GM20000 (cell line): Measurements from ENCODE around the gene PCCA.
"Not testable (repeated sequence)": the region's sequence is repeated elsewhere in the genome, so short reads cannot be mapped to it uniquely, and the experiment has no call there.

Experiments
- DNase-seq: peaks from one replicate; pipeline ENCODE4 v3.0.0; 2012; ENCODE audit warnings: low spot score
- TF ChIP-seq, protein P1 (sequence below): IDR thresholded peaks from 2 replicates; pipeline ENCODE4 v1.5.1; 2012; ENCODE audit warnings: mild to moderate bottlenecking, control low read depth; ENCODE audit errors: extremely low read depth, missing control alignments

The PCCA gene

DNA sequence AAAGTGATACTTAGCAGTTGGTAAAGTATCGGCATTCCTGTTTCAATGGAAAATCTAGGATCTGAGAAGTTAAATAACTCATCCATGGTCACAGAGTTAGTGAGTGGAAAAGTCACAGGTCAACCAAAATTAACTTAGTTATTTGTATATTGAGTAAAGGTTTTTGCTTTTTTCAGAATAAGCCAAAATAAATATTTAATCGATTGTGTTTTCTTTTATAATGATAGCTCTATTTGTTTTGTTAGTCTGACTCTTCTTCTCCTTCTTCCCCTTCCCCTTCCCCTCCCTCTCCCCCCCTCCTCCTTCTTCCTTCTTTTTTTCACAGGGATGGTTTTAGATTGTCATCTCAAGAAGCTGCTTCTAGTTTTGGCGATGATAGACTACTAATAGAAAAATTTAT lies 173.5 kb downstream of the PCCA start:
- DNase-seq = no peak
- TF ChIP-seq, protein P1, sequence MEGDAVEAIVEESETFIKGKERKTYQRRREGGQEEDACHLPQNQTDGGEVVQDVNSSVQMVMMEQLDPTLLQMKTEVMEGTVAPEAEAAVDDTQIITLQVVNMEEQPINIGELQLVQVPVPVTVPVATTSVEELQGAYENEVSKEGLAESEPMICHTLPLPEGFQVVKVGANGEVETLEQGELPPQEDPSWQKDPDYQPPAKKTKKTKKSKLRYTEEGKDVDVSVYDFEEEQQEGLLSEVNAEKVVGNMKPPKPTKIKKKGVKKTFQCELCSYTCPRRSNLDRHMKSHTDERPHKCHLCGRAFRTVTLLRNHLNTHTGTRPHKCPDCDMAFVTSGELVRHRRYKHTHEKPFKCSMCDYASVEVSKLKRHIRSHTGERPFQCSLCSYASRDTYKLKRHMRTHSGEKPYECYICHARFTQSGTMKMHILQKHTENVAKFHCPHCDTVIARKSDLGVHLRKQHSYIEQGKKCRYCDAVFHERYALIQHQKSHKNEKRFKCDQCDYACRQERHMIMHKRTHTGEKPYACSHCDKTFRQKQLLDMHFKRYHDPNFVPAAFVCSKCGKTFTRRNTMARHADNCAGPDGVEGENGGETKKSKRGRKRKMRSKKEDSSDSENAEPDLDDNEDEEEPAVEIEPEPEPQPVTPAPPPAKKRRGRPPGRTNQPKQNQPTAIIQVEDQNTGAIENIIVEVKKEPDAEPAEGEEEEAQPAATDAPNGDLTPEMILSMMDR = no peak

DNA sequence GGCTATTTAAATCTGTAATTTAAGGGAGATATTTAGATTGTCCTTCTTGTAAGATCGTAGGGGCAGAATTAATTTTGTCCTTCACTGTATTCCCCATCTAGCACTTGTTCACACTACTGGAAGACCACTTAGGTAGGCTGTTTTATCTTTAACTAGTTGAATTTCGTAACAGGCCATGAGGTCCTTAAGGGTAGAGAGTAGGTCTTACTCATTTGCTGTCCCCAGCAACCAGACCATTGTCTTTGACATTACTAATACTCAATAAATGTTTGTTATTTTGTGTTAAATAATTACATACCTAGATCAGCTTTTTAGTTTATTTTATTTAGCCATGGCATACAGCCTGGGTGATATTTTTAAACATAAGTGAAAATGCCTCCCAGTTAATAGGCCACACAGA lies 177.1 kb downstream of the PCCA start:
- no peak for DNase-seq
- TF ChIP-seq, protein P1 = no peak

DNA sequence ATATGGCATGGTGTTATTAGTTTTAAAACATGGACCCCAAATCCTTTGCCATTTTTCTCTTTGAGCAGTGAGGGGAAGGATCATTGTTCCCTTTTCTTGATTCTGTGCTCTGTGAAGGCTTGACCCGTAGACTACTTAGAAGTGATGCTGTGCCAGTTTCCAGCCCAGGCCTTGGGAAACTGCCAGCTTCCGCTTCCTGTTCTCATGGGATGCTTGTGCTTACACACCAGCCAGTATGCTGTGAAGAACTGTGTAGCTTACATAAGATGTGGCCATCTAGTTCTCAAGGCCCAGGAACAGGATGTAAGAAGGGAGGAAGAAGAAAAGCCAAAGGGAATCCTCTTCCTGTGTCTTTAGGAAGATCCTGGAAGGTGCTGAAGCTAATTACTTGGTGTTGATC lies 180.9 kb downstream of the PCCA start:
- DNase-seq = no peak
- TF ChIP-seq, protein P1 = no peak

DNA sequence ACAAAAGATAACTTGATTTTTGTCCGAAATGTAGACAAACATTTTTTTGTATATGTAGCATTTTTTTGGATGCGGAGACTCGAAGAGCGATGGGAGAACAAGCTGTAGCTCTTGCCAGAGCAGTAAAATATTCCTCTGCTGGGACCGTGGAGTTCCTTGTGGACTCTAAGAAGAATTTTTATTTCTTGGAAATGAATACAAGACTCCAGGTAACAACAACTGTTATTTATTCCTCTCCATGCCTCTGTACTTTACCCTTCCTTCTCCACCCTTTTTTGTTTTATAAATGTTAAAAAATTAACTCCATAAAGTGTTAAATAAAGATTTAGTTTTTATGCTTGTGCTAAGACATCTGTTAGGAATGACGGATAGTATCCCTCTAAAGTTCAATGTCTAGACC lies 184.2 kb downstream of the PCCA start:
- no peak for DNase-seq

DNA sequence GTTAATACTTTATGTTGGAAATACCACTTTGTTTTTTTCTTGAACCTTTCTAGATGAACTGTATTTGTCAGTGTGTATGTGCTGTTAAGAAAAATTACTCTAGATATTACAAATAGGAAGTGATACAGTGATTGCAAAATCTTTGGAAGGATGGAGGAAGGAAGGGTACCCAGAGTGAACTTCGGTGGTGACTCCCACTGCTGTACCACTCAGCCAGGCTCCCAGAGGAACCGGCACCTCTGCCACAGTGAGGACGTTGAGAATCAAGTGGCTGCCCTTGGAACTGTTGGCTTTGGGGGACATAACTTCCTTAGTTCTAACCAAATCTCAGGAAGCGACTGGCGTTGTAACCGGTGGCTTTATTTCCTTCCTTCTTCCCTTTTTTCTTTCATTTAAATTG lies 184.7 kb downstream of the PCCA start:
- no peak for DNase-seq
- TF ChIP-seq, protein P1 = no peak

More for the DNA sequence above, 184.2 kb downstream of the PCCA start:
- TF ChIP-seq, protein P1 = no peak

DNA sequence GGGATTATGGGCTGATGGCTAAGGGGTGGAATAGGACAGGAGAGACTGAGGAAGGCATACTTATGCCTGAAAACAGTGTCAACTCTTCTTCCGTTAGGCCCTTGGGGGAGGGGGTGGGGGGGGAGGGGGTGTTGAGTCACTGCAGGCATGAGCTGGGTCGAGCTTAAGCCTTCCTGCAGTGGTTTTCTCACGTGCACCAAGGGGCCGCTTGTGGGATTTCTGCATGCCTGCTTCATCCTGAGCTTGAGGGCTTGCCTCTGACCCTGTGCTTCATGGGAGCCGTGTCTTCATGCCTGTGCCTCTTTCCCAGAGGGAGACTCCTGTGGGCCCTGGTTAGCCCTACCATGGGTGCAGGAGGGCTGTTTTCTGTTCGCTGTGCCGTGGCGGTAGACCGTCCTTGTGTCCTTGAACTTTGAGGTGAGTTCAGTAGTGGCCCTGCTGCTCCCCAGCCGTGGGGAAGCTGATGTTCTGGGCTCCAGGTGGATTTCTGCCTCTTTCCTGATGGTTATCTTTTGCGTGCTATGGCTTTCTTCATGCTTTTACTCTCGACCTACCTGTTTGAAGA lies 186.1 kb downstream of the PCCA start:
- DNase-seq = no peak
- TF ChIP-seq, protein P1 = no peak

DNA sequence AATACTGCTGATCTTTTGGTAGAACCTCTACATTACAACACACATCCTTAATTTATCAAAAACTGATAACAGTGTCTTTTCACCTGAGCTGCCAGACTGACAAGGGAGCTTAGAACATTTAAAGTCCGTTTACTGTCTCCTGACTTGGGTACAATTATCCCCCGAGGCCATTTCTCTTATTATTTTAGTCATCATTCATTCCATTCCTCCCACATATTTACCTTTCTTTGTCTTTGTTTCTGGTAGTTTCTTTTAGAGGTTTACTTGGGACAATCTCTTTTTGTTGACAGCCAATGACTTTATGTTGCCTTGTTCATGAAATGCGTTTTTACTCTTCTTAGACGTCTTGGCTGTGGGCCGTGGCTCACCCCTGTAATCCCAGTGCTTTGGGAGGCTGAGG lies 186.9 kb downstream of the PCCA start:
- TF ChIP-seq, protein P1 = no peak
- no peak for DNase-seq

DNA sequence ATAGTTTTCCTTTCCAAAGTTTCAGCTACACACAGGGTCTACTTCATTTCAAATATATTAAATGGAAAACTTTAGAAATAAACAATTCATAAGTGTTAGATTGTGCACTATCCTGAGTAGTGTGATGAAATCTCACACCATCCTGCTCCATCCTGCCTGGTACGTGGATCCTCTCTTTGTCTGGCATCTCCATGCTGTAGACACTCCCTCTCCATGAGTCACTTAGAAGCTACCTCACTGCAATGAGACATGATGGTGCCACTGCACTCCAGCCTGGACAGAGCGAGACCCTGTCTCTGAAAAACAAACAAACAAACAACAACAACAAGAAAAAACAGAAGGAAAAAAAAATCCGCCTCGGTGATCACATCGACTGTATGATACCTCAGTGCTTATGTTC lies 191.8 kb downstream of the PCCA start:
- DNase-seq = no peak
- TF ChIP-seq, protein P1 = no peak

DNA sequence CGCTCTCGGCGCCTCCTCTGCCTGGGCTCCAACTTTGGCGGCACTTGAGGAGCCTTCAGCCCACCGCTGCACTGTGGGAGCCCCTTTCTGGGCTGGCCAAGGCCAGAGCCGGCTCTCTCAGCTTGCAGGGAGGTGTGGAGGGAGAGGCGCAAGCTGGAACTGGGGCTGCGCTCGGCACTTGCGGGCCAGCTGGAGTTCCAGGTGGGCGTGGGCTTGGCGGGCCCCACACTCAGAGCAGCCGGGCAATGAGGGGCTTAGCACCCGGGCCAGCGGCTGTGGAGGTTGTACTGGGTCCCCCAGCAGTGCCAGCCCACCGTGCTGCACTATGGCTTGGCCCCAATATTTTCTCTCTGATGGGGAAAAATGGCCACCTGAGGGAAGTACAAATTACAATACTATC lies 193.4 kb downstream of the PCCA start:
- not testable (repeated sequence) for DNase-seq
